GM21529 (cell line): ENCODE results near the gene NTM.

ENCODE experiments used
- ATAC-seq: cut with Tn5 transposase; IDR thresholded peaks from one replicate; pipeline ENCODE4 v1.9.1; 2021; ENCODE audit not compliant: unreplicated experiment

The NTM gene

GRCh38 chr11:132154781-132155180, 784.4 kb downstream of the NTM start:
- no peak for ATAC-seq

DNA sequence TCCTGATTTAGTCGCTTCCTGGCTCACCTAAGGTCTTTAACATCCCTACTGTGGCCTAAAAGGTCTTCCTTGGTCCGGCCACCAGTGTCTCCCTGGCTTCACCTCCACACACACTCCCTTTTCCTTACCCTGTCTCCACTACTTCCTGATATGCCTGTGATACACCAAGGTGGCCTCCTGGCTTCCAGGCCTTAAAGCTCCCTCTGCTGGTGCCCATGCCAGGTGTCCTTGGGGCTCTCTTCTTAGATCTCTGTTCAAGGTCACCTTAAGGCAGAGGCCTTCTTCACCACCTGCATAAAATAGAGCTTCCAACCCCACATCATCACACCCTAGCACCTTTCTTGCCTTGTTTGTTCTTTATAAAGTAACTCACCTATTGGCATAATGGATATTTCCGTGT, 787.7 kb downstream of the NTM start:
- ATAC-seq = no peak

- ATAC-seq = no peak
Measured at GRCh38 chr11:132158696-132159095, 788.3 kb downstream of the NTM start.

GRCh38 chr11:132161403-132162078, 791.1 kb downstream of the NTM start:
- ATAC-seq = no peak

DNA sequence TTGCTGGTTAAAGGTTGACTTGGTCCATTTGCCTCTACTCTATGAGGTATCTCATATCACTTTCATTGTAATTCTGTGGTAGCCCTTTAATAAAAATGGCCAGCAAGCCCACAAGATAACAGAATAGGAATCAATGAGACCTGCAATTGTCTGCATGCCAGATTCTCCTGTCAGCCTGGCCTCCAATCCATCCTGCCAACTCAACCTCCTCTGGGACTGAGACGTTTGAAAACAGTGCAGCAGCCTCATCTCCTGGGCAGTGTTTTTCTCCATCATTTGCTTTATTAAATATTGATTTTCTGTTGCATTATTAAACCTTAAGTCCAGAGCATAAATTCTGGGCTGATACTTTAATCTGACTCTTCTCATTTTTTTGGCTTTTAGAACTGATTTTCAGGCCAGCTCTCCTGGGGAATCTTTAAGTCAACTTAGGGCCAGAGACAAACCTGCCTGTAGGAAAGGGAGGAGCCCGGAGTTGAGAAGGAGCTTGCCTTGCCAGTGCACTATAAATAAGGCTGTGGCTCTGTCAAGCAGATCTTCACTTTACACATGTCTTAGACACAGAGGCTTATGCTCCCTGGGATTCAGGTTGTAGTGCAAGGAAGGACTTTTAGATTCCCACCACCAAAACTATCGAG, 798.0 kb downstream of the NTM start:
- no peak for ATAC-seq

DNA sequence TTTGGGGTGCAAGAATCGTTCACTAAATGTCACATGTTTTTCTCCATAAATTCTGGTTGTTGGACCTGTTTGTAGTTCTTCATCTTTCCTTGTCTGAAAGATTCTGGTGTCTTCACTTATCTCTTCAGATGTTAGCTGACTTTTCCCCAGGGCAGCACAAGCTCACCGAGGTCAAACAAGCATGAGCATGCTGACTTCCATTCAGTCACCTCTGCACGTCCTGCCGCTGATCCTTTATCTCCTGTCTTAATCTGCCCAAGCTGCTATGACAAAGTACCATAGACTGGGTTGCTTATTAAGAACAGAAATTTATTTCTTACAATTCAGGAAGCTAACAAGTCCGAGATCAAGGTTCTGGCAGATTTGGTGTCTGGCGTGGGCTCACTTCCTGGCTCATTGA, 800.6 kb downstream of the NTM start:
- no peak for ATAC-seq

GRCh38 chr11:132174362-132175255, 804.2 kb downstream of the NTM start:
- ATAC-seq = no peak

DNA sequence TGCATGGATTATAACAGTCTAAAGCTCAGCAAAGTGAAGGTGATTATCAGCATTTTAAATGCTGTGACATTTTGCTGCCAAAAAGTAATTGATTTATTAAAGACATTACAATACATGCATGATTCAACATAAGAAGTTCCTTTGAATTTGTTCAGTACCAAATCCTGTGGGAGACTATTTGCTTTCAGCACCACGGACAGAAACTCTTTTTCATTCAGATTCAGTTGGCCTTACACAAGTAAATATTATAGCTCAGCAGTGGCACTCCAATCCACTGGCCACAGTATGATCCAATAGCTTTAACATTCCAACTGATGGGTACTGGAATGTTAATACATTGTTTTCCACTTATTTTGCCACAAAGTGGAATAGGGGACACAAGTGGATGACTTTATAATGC, 806.7 kb downstream of the NTM start:
- ATAC-seq = no peak

DNA sequence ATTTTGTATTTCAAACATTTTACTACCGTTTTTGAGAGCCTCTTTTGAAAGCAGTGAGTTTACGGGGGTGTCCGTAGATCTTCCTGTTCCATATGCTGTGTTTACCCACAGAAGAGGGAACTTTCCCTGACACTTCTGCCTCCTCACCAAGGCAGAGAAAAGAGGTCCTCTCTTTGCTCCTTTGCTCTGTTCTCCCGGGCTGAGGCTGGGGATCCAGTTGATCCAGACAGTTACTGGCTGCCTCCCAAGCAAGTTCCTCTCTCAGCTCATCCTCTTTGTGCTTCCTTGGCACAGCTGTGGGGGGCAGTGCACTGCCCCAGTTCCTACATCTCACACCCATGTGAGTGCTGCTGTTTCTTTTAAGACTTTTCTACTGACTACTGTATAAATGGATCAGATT, 813.7 kb downstream of the NTM start:
- no peak for ATAC-seq

DNA sequence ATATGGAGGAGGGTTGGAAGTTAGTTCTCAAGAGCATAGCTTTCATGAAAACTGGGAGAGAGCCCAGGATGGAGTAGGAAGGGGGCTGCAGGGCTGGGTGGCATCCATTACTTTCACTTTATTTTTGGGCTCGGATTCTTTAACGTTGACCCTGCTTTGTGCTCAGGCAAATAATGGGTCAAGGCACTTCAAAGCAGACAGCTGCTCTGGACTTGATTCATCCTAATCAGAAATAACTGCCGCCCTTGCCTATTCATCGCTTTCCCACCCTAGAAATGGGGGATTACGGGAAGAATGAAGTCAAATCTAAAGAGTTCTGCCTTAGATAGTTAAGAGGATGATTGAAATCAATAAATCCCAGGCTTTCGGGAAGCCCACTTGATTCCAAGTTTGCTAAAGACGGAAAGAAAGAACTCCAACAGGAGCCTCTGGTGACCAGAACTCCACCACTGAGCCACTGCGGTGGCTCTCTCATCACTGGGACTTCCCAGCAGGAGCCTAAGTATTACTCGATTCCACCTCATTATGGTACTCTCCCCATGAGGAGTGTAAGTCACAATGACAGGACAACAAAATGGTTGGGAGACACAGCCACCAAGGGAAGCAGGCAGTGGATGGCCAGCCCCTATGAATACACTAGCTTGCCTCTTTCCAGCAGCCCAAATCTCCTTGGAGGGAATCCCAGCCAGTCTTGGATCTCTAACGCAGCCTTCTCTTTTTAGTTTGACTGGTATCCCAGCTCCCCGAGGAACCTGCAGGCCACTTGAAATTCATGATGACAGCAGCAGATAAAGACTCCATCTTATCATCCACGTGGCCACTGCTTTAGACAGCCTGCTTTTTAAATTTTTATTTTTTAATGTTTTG, 815.5 kb downstream of the NTM start:
- ATAC-seq = no peak

DNA sequence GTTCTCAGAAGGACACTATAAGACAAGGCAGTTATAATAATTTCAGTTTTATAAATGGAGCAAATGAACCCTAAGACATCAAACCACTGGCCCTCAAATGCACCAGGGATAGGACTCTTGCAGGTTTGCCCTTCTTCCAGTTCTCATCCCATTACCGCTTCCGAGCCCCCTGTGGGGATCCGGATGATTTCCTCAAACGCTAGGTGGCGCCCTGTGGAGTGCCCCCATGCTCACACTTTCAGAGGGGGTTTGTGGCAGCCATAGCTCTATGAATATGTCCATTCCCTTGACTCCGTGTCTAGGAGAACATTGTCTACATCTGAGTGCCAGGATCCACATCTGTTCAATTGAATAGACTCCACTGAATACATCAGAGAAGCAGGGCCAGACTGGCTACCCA, 816.3 kb downstream of the NTM start:
- ATAC-seq = no peak

DNA sequence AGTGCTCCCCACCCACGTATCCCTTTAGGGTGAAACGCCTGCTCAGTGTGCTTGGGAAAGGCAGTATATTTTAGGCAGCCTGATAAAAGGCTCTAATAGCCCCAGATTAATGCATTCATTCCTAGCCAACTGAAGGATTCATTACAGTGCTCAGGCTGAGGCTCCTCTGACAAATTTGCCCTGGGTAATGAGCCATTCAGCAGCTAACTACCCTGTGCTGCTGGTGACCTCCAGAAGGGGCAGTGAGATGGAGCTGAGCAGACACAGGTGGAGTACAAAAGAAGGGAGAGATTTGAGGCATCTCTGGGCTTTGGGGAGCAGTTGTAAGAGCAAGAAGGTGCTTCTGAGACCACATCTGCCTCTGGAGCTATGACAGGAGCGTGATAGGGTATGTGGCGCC, 817.0 kb downstream of the NTM start:
- no peak for ATAC-seq

- no peak for ATAC-seq
Measured at GRCh38 chr11:132187814-132188213, 817.4 kb downstream of the NTM start.

DNA sequence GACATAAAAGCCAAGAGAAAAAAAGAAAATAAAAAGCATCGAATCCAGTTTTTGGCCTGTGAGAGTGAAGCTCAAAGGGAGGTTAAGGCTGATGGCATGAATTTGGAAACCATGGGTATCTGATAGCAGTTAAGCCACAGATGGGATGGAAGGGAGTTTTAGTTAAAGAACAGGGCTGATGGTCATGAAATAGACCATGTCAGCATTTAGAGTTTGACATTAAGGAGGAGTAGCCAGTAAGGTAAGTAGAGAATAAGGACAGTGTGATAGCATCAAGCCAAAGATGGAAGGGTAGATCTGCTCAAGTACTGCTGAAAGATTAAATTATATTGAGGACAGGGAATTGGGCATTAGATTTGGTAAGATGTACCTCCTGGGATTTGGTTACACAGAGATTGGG, 826.5 kb downstream of the NTM start:
- no peak for ATAC-seq

- no peak for ATAC-seq
Measured at GRCh38 chr11:132200353-132200936, 830.0 kb downstream of the NTM start.

- no peak for ATAC-seq
Measured at GRCh38 chr11:132202621-132203020, 832.2 kb downstream of the NTM start.

DNA sequence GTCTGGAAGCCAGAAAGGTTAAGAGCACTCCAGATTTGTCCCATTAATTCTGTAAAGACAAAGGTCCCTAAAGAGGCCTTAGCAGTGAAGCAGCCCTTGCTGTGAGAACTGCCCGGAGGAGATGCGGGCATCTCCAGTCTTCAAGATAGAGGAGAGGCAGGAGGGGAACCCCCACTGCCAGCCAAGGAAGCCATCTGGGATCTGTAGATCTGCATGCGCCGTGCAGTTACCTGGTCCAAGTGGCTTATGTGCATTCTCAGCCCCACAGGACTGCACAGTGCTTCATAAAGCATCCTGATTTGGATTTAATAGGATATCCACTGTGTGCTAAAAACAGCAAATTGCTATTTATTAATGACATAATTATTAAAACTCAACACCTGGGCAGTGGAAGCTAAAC, 834.6 kb downstream of the NTM start:
- no peak for ATAC-seq

- no peak for ATAC-seq
Measured at GRCh38 chr11:132205496-132205895, 835.1 kb downstream of the NTM start.

DNA sequence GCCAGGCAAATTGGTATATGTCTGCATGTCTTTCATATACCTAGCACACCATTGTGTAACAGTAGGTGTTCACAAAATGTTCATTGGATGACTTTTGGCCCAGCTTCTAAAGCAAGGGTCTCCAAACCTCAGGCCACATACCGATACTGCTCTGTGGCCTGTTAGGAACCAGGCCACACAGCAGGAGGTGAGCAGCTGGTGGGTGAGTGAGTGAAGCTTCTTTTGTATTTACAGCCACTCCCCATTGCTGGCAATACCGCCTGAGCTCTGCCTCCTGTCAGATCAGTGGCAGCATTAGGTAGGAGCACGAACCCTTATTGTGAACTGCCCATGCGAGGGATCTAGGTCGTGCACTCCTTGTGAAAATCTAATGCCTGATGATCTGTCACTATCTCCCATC, 836.6 kb downstream of the NTM start:
- no peak for ATAC-seq

- no peak for ATAC-seq
Measured at GRCh38 chr11:132208477-132209055, 838.2 kb downstream of the NTM start.
